Measurements from ENCODE around the gene RPE65. TPM values are rescaled to one million over a fixed set of nuclear protein-coding genes. Genes with fewer than 3 reads are reported as not detected.
A peak's percentile ranks its signal among the peaks of the same experiment; 100 is the strongest.
"Not testable (repeated sequence)": the region's sequence is repeated elsewhere in the genome, so short reads cannot be mapped to it uniquely, and the experiment has no call there.

The RPE65 gene
- polyA plus RNA-seq = under 1 TPM in 1 of 2 donors, not detected in 1; 0.01 TPM

DNA sequence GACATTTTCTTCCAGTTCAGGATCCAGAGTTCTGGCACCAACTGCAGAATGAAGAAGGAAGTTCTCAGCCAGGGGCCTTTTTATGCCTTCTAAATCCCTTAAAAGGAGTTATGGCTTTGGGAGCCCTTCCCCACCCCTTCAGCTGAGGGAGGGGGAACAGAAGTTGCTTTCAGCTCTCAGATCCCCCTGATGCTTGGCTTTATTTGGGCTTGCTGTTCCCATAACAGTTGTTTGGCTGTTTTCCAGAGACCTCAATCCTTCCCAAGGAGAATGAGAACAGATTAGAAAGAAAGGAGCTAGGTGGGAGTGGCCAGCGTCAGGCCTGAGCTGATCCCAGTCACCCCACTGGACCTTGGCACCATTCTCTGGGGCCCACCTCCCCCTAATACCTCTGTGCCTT lies at the start of gene RPE65:
TSS of gene RPE65 (minus strand) at position 54 of the 400 bp plus-strand sequence. CDS start at position 5, 49 bp downstream.
- WGBS, 2 donors = 41 to 50% methylated on average over 1 of the region's 1 CpG
- Histone ChIP-seq H3K27ac (ENCODE audit: low read depth in 2 of 2, low read length in 1 of 2) (no peak within 1 kb of the TSS), H3K4me3 (ENCODE audit: low read depth in 1 of 2, low read length in 2 of 2) (no peak within 1 kb of the TSS), H3K4me1 (ENCODE audit: control insufficient read depth in 2 of 2, insufficient read depth in 2 of 2, low read length in 1 of 2) (no peaks in the 10 kb centered on the region), H3K36me3 (ENCODE audit: control insufficient read depth in 2 of 2, insufficient read depth in 2 of 2, low read length in 1 of 2) (no peaks in the 10 kb centered on the region), H3K9me3 (ENCODE audit: control insufficient read depth in 2 of 2, insufficient read depth in 1 of 2, low read depth in 1 of 2, low read length in 1 of 2) (no peaks in the 10 kb centered on the region), H3K27me3 (ENCODE audit: control insufficient read depth in 1 of 2, insufficient read depth in 2 of 2, low read length in 2 of 2) (no peaks in the 10 kb centered on the region)

DNA sequence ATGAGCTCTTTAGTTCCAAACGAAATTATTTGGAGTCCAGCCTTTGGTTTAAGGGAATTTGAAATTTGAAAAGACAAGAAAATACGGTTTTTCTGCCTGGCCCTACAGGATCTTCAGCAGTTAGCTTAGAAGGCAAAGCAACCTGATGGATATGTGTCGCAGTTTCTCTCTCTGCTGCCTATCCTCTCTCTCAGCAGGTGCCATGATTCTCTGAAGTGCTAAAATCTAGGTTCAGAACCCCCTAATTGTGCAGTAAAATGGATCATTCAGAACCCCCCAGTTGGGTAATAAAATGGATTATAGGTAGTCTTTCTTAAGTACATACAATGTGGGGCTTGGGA lies 47.6 kb upstream of the RPE65 start:
- H3K36me3 ChIP-seq (ENCODE audit: control insufficient read depth in 2 of 2, insufficient read depth in 2 of 2, low read length in 1 of 2) = no peaks in the 10 kb centered on the region
- H3K27me3 ChIP-seq (ENCODE audit: control insufficient read depth in 1 of 2, insufficient read depth in 2 of 2, low read length in 2 of 2) = no peaks in the 10 kb centered on the region
- 3 to 8% methylated on average over 3 of the region's 3 CpGs for WGBS, 2 donors
- no peaks in the 10 kb centered on the region for H3K9me3 ChIP-seq (ENCODE audit: control insufficient read depth in 2 of 2, insufficient read depth in 1 of 2, low read depth in 1 of 2, low read length in 1 of 2)
- peak overlapping the region; percentile 69 to 71 for H3K4me3 ChIP-seq (ENCODE audit: low read depth in 1 of 2, low read length in 2 of 2)
- no peak overlapping the region for H3K27ac ChIP-seq (ENCODE audit: low read depth in 2 of 2, low read length in 1 of 2)
- H3K4me1 ChIP-seq (ENCODE audit: control insufficient read depth in 2 of 2, insufficient read depth in 2 of 2, low read length in 1 of 2) = peaks cover 0 to 6% of the 10 kb centered on the region in 2 donors

DNA sequence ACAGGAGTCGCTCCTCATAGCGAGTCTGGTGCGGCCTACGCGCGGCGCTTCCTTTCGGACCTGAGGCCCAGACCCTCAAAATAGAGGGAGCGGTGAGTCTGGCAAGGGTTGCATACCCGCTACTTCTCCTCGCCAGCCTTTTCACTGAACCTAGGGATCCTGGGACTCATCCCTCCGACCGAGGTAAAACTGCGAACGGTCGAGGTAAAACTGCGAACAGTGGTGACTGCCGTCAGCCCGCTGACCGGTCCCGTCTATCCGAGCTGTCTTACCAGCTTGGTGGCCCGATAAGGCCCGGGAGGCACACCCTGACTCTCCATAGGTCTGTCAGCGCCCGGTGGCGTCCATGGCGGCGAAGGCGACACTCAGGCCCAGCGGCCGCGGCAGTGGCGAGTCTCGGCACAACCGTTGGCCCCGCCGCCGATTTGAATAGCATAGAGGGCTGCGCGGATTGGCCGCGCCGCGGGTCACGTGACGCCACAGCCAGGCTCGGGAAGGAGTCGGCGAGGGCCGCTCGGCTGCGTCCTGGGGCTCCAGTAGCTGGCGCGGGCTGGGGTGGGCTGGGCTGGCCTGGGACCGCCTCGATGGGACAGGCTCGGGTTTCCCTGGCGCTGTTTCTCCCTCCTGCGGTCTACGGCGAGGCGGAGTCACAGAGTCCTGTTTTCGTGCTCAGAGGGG lies 47.1 kb upstream of the RPE65 start, which contains the start of gene DEPDC1:
TSS of gene DEPDC1 (minus strand) at position 403 of the 678 bp plus-strand sequence. CDS start at position 320, 83 bp downstream.
- Histone ChIP-seq H3K27ac (ENCODE audit: low read depth in 2 of 2, low read length in 1 of 2) (peak within 1 kb of the TSS in 1 of 2 donors; percentile 57), H3K4me1 (ENCODE audit: control insufficient read depth in 2 of 2, insufficient read depth in 2 of 2, low read length in 1 of 2) (peaks cover 0 to 6% of the 10 kb centered on the region in 2 donors), H3K36me3 (ENCODE audit: control insufficient read depth in 2 of 2, insufficient read depth in 2 of 2, low read length in 1 of 2) (no peaks in the 10 kb centered on the region), H3K4me3 (ENCODE audit: low read depth in 1 of 2, low read length in 2 of 2) (peak within 1 kb of the TSS; percentile 69 to 71), H3K9me3 (ENCODE audit: control insufficient read depth in 2 of 2, insufficient read depth in 1 of 2, low read depth in 1 of 2, low read length in 1 of 2) (no peaks in the 10 kb centered on the region), H3K27me3 (ENCODE audit: control insufficient read depth in 1 of 2, insufficient read depth in 2 of 2, low read length in 2 of 2) (no peaks in the 10 kb centered on the region)
- 0 to 1% methylated on average over 64 of the region's 64 CpGs for WGBS, 2 donors

DNA sequence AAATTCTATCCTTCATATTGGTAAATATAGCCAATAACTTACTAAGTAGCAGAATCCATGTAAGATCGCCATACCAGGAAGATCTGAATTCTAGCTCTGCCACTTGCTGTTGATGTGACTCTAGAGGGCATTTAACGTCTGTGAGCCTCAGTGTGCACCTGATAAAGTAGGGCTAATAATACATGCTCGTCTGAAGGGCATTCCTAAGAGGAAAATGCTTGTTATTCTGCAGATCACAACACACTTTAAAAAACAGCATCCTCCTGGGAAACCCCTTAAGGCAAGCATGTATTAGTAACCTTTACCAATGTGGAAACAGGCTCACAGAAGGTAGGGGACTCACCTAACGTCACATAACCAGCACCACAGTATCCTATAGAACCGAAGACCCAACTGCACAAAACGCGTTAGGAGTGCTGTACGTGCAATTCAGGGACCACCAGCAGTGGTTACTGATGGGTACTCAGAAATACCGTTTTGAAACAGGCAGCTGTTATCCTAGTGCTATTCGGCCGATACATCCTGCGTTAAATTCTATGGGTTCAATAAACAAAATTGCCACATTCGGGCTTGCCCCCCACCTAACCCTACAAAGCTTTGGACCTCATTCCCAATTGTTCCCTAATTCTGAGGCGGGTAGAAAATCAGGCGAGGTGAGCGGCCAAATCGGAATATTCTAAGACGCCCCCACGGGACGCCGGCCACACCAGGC lies 46.4 kb upstream of the RPE65 start:
- H3K27me3 ChIP-seq (ENCODE audit: control insufficient read depth in 1 of 2, insufficient read depth in 2 of 2, low read length in 2 of 2) = no peaks in the 10 kb centered on the region
- peak overlapping the region; percentile 69 to 71 for H3K4me3 ChIP-seq (ENCODE audit: low read depth in 1 of 2, low read length in 2 of 2)
- 10 to 11% methylated on average over 21 of the region's 21 CpGs for WGBS, 2 donors
- peak overlapping the region in 1 of 2 donors; percentile 10 for H3K27ac ChIP-seq (ENCODE audit: low read depth in 2 of 2, low read length in 1 of 2)
- no peaks in the 10 kb centered on the region for H3K9me3 ChIP-seq (ENCODE audit: control insufficient read depth in 2 of 2, insufficient read depth in 1 of 2, low read depth in 1 of 2, low read length in 1 of 2)
- peaks cover 0 to 6% of the 10 kb centered on the region in 2 donors for H3K4me1 ChIP-seq (ENCODE audit: control insufficient read depth in 2 of 2, insufficient read depth in 2 of 2, low read length in 1 of 2)
- H3K36me3 ChIP-seq (ENCODE audit: control insufficient read depth in 2 of 2, insufficient read depth in 2 of 2, low read length in 1 of 2) = no peaks in the 10 kb centered on the region

DNA sequence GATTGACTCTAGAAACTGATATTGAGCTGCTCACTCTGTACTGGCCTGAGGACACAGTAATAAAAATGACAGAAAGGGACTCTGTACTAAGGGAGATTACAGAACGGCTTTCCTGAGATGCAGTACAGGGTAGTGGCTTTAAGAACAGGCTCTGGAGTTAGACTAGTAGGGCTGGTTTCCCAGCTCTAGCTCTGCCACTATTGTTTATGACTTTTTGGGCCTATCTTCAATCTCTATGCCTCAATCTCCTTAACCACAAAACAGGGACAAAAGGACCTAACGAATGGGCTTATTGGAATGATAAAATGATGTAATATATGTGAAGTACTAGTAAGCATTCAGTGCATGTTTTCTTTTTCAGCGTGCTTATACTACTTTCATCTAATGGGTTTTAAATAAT lies 45.8 kb upstream of the RPE65 start:
- Histone ChIP-seq H3K27ac (ENCODE audit: low read depth in 2 of 2, low read length in 1 of 2) (no peak overlapping the region), H3K4me1 (ENCODE audit: control insufficient read depth in 2 of 2, insufficient read depth in 2 of 2, low read length in 1 of 2) (peaks cover 0 to 6% of the 10 kb centered on the region in 2 donors), H3K27me3 (ENCODE audit: control insufficient read depth in 1 of 2, insufficient read depth in 2 of 2, low read length in 2 of 2) (no peaks in the 10 kb centered on the region), H3K4me3 (ENCODE audit: low read depth in 1 of 2, low read length in 2 of 2) (no peak overlapping the region), H3K36me3 (ENCODE audit: control insufficient read depth in 2 of 2, insufficient read depth in 2 of 2, low read length in 1 of 2) (no peaks in the 10 kb centered on the region), H3K9me3 (ENCODE audit: control insufficient read depth in 2 of 2, insufficient read depth in 1 of 2, low read depth in 1 of 2, low read length in 1 of 2) (no peaks in the 10 kb centered on the region)
- WGBS, 2 donors = 59 to 65% methylated on average over 3 of the region's 3 CpGs

DNA sequence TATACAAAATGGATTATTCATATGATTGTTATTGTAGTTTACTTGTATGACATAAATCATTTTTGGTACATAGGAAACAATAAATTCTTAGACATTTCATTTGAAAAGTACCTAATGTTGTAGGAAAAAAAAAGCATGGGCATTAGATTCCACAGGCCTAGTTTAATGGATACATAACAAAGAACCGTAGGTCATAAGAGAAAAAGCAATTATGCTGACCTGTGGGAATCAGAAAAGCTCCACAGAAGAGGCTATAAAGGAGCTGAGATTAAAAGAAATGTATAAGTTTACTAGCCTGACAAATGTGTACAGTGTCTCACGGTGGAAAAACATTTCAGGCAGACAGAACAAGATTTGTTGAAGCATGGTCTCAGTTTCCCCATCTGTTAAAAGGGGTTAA lies 43.4 kb upstream of the RPE65 start:
- no peaks in the 10 kb centered on the region for H3K9me3 ChIP-seq (ENCODE audit: control insufficient read depth in 2 of 2, insufficient read depth in 1 of 2, low read depth in 1 of 2, low read length in 1 of 2)
- no peak overlapping the region for H3K27ac ChIP-seq (ENCODE audit: low read depth in 2 of 2, low read length in 1 of 2)
- peaks cover 0 to 6% of the 10 kb centered on the region in 2 donors for H3K4me1 ChIP-seq (ENCODE audit: control insufficient read depth in 2 of 2, insufficient read depth in 2 of 2, low read length in 1 of 2)
- H3K27me3 ChIP-seq (ENCODE audit: control insufficient read depth in 1 of 2, insufficient read depth in 2 of 2, low read length in 2 of 2) = no peaks in the 10 kb centered on the region
- H3K36me3 ChIP-seq (ENCODE audit: control insufficient read depth in 2 of 2, insufficient read depth in 2 of 2, low read length in 1 of 2) = no peaks in the 10 kb centered on the region
- H3K4me3 ChIP-seq (ENCODE audit: low read depth in 1 of 2, low read length in 2 of 2) = no peak overlapping the region
- WGBS, 2 donors = 88 to 91% methylated on average over 2 of the region's 2 CpGs

DNA sequence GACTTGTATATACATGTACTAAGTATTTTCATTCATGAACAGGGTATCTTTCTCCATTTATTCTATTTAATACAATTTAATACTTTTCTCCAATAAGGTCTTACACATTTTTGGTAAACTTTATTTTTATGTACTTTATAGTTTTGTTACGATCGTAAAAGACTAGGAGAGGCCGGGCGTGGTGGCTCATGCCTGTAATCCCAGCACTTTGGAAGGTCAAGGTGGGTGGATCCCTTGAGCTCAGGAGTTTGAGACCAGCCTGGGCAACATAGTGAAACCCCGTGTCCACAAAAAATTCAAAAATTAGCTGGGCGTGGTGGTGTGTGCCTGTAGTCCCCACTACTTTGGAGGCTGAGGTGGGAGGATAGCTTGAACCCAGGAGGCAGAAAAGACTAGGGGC lies 42.5 kb upstream of the RPE65 start:
- H3K36me3 ChIP-seq (ENCODE audit: control insufficient read depth in 2 of 2, insufficient read depth in 2 of 2, low read length in 1 of 2); H3K4me1 ChIP-seq (ENCODE audit: control insufficient read depth in 2 of 2, insufficient read depth in 2 of 2, low read length in 1 of 2); H3K27me3 ChIP-seq (ENCODE audit: control insufficient read depth in 1 of 2, insufficient read depth in 2 of 2, low read length in 2 of 2); H3K4me3 ChIP-seq (ENCODE audit: low read depth in 1 of 2, low read length in 2 of 2); H3K9me3 ChIP-seq (ENCODE audit: control insufficient read depth in 2 of 2, insufficient read depth in 1 of 2, low read depth in 1 of 2, low read length in 1 of 2); H3K27ac ChIP-seq (ENCODE audit: low read depth in 2 of 2, low read length in 1 of 2): not testable (repeated sequence)
- WGBS, 2 donors = 94 to 96% methylated on average over 6 of the region's 6 CpGs

DNA sequence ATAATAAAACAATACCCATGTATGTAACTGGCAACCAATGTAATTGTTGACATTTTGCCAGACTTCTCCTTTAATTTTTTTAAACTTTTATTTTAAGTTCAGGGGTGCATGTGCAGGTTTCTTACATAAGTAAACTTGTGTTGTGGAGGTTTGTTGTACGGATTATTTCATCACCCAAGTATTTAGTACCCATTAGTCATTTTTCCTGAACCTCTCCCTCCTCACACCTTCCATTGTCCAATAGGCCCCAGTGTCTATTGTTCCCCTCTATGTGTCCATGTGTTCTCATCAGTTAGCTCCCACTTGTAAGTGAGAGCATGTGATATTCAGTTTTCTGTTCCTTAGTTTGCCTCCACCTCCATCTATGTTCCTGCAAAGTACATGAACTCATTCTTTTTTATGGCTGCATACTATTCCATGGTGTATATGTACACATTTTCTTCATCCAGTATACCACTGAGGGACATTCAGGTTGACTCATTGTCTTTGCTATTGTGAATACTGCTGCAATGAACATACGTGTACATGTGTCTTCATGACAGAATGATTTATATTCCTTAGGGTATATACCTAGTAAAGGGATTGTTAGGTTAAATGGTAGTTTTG lies 40.4 kb upstream of the RPE65 start:
- no peaks in the 10 kb centered on the region for H3K4me1 ChIP-seq (ENCODE audit: control insufficient read depth in 2 of 2, insufficient read depth in 2 of 2, low read length in 1 of 2)
- WGBS, 2 donors = 84 to 90% methylated on average over 2 of the region's 2 CpGs
- H3K9me3 ChIP-seq (ENCODE audit: control insufficient read depth in 2 of 2, insufficient read depth in 1 of 2, low read depth in 1 of 2, low read length in 1 of 2) = no peaks in the 10 kb centered on the region
- no peaks in the 10 kb centered on the region for H3K36me3 ChIP-seq (ENCODE audit: control insufficient read depth in 2 of 2, insufficient read depth in 2 of 2, low read length in 1 of 2)
- H3K27ac ChIP-seq (ENCODE audit: low read depth in 2 of 2, low read length in 1 of 2) = no peak overlapping the region
- H3K27me3 ChIP-seq (ENCODE audit: control insufficient read depth in 1 of 2, insufficient read depth in 2 of 2, low read length in 2 of 2) = no peaks in the 10 kb centered on the region
- H3K4me3 ChIP-seq (ENCODE audit: low read depth in 1 of 2, low read length in 2 of 2) = no peak overlapping the region

DNA sequence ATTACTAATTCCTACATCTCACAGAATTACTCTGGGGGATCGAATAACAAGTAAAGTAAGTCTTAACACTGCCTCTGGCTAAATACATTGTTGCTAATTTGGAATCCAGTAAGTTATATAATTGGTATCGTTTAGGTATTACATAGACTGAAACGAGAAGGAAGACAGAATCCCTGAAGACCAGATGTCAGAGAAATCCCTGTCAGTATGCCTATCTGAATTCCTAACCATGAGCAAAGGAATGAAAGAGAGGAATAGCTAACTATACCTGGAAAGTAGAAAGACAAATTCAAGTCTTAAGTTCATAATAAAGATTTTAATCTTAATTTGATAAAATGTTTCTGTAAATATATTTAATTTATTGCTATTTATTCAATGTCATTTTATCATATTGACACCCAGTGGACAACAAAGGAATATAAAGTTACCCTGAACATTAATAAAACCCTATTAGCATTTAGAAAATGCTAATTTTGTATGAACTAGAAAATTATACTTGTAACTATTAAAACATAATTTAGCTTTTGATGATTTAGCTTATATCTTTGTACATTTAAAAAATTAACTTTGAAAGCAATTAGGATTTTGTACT lies 35.8 kb upstream of the RPE65 start:
- WGBS, 2 donors = 38 to 63% methylated on average over 3 of the region's 3 CpGs
- Histone ChIP-seq H3K4me3 (ENCODE audit: low read depth in 1 of 2, low read length in 2 of 2) (no peak overlapping the region), H3K9me3 (ENCODE audit: control insufficient read depth in 2 of 2, insufficient read depth in 1 of 2, low read depth in 1 of 2, low read length in 1 of 2) (no peaks in the 10 kb centered on the region), H3K27me3 (ENCODE audit: control insufficient read depth in 1 of 2, insufficient read depth in 2 of 2, low read length in 2 of 2) (no peaks in the 10 kb centered on the region), H3K27ac (ENCODE audit: low read depth in 2 of 2, low read length in 1 of 2) (no peak overlapping the region), H3K4me1 (ENCODE audit: control insufficient read depth in 2 of 2, insufficient read depth in 2 of 2, low read length in 1 of 2) (no peaks in the 10 kb centered on the region), H3K36me3 (ENCODE audit: control insufficient read depth in 2 of 2, insufficient read depth in 2 of 2, low read length in 1 of 2) (no peaks in the 10 kb centered on the region)

All from esophagus (tissue), 2 donors.